SIG-M5 (cell line): ENCODE measurements around the gene PGAM2.

Experiments
- DNase-seq: peaks from one replicate; lab custom pipeline; 2025; lab: John Stamatoyannopoulos, UW

Gene PGAM2

DNA sequence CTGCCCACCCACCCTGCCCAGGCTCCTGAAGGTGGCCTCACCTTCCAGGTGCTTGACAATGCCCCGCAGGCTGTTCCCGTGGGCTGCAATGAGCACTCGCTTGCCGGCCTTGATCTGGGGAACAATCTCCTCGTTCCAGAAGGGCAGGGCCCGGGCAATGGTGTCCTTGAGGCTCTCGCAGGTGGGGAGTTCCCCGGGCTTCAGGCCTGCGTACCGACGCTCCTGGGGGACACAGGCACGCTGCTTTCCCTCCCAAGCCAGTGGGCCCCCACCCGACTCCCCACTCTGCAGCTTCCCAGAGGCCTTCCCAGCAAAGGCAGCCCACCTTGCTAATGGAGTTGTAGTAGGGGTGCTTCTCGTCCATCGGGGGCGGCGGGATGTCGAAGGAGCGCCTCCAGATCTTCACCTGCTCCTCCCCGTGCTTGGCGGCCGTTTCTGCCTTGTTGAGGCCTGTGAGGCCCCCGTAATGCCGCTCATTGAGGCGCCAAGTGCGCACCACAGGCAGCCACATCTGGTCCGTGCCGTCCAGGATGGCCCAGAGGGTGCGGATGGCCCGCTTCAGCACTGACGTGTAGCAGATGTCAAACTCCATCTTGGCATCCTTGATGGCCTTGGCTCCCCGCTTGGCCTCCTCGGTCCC, 456 bp downstream of the PGAM2 start:
- no peak for DNase-seq

DNA sequence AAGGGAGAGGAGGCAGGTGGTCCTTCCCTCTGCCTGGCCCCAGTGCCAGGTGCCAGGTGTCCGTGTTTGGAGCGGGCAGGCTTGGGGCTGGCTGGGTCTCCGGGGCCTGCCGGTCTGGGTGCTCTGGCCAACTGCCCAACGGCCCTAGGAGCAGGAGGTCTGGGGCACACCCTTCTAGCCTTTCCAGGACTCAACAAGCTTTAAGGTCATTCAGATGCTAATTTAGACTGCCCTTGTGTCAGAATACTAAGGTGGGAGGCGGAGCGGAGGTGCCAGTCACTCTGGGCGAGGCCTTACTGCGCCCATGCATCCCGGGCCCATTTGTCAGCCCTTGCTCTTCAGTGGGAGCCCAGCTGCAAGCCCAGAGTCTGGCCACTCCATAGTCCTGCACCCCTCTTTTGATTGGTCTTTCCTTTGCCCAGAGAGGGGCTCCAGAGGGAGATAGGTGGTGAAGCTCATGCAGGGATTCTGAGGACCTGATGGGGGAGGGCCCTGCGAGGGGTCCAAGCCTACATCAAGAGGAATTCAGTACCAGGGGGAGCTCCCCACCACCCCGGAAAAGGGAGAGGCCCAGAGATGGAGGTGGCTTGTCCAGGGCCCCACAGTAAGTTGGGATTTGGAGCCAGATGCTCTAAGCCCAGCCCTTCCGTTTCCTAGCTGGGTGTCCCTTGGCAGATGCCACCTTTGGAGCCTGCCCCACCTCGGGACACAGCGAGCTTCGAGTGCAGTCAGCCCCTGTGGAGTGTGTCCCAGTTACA, 1.3 kb downstream of the PGAM2 start:
- no peak for DNase-seq

DNA sequence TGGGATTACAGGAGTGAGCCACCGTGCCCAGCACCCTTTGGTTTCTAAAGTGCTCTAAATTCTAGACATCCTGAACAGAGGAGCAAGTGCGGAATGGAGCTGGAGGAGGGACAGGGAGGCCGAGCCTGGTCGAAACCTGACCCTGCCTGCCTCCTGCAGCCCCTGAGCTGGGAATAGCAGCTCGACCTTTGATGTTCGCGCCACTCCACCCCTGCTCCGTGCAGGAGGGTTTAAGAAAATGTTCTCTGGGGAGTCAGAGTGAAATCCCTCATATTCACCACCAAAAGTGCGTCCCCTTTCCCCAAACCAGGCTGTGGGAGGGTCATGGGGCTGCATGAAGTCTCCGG, 1.8 kb downstream of the PGAM2 start:
- no peak for DNase-seq

DNA sequence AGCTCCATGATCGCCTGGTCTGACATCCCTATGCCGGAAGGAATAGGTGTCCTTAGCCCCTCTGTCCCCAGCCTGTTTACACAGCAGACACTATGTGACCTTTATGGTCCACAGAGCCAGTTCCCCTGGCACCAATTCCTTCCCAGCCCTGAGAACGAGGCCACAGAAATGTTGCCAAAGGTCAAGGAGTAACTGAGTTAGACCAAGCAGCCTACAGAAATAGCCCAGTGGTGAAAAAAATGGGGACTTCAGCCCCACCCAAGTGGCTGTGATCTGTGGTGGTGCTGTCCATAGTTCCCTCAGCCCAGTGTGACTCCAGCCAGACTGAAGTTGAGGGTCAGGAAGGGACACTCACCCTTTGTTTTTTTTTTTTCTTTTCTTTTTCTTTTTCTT, 2.5 kb downstream of the PGAM2 start:
- DNase-seq = no peak

DNA sequence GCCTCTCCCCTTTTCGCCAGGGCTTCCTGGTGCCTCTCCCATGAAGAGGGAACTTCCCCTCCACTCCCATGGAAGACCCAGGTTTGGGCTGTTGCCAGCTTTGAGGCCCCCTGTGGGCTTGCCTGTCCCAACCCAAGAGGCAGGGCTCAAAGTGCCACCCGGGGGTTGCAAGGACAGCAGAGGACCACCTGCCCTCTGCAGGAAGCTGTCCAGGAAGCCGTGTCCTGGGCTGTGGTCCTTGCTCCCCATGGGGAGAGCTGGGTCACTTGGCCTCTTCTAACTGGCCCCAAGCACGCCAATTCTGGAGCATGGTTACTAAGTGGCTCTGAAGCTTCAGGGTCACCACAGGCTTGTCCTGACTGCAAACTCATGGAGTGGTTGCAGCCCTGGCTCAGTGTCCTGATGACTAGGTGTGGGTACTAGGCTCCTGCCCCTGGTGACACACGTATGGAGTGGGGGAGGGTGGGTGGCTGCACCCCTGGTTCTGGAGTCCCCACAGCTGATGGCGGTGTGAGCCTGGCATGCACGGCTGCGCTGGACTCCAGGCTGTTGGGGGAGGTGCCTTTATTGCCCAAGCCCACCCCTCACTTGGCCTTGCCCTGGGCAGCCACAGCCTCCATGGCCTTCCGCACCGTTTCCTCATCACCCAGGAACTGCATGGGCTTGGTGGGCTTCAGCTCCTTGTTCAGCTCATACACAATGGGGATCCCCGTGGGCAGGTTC, 3.0 kb downstream of the PGAM2 start:
- no peak for DNase-seq

DNA sequence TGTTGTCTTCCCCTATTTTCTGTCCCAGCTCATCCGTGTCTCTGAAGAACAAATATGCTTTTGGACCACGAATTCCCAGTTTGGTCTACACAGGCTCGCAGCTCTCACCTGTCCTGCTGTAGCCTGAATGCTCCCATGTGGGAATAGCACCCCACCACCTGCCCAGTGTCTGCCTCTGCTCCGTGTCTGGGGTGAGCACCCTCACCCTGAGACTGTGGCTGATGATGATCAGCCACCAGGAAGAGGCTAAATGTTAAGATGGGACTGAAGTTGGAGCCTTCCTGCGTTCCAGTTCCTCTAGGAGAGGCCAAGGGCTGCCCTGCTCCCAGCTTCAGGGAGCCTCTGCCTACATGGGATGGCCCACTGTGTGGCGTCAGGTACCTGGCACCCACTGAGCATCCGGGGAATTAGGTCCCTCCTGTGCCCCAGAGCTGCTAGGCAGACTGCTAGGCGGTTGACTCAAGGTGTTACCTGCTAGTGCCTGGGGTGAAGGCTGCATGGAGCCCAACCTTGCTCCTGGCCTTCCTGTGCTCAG, 3.7 kb downstream of the PGAM2 start:
- no peak for DNase-seq

DNA sequence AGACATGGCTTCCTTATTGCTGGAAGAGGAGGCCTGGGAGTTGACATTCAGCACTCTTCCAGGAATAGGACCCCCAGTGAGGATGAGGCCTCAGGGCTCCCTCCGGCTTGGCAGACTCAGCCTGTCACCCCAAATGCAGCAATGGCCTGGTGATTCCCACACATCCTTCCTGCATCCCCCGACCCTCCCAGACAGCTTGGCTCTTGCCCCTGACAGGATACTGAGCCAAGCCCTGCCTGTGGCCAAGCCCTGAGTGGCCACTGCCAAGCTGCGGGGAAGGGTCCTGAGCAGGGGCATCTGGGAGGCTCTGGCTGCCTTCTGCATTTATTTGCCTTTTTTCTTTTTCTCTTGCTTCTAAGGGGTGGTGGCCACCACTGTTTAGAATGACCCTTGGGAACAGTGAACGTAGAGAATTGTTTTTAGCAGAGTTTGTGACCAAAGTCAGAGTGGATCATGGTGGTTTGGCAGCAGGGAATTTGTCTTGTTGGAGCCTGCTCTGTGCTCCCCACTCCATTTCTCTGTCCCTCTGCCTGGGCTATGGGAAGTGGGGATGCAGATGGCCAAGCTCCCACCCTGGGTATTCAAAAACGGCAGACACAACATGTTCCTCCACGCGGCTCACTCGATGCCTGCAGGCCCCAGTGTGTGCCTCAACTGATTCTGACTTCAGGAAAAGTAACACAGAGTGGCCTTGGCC, 4.3 kb downstream of the PGAM2 start:
- no peak for DNase-seq

DNA sequence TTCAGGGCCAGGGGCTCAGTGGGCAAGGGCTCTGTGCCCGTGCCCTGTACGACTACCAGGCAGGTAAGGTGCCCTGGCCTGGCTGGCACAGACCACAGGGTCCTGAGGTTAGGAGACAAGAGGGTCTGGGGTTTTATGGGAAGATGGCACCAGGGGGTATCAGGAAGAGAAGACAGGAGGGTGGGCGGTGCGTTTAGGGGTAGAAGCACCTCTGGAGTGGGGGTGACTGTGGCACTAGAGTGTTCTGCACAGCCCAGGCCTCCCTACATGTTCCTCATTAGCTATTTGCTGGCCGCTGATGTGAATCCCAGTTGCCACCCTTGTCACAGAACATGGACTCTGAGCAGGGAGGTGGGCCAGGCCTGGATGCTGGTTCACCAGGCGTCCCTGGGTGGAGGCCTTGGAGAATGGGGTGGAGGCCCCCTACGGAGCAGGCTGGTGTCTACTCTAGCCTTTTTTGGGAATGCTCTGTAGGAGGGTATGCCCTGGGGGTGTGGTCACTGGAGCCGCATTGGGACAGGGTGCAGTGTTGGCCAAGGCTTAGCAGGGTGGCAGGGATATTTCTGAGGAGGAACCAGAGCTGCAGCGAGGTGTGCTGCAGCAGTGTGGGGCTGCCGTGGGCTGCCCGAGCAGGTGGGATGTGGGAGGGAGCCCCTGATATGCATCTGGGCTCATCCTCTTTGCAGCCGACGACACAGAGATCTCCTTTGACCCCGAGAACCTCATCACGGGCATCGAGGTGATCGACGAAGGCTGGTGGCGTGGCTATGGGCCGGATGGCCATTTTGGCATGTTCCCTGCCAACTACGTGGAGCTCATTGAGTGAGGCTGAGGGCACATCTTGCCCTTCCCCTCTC, 5.0 kb downstream of the PGAM2 start:
- no peak for DNase-seq

DNA sequence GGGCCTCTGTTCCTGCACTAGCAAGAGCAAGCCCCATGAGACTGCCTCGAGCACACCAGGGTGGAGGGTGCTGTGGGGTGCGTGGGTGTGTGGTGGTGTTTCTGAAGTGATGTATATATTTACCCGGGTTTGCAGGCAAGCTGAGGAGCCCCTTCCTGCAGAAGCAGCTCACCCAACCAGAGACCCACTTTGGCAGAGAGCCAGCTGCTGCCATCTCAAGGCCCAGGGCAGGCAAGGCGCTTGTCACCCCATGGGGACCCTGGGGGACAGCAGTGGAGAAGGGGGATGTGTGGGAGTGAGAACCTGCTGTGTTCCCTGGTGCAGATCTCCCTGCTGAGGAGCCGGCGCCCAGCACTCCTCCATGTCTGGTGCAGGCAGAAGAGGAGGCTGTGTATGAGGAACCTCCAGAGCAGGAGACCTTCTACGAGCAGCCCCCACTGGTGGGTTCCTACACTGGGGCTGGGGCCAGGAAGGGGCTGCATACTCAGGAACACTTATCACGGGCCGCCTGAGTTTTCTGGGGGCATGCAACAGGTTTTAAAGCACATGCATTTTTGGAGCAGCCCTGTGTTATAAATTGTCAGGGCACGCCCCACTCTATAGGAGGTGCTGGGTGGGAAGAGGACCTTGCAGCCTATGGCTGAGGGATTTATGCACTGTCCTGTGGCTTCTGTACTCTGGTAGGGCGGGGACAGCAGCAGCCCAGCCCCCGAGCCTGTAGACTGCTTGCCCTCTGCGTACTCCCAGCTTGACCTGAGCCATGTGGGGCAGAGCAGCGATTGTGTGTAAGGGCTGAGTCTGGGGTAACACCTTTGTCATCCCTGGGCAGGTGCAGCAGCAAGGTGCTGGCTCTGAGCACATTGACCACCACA, 5.9 kb downstream of the PGAM2 start:
- no peak for DNase-seq

DNA sequence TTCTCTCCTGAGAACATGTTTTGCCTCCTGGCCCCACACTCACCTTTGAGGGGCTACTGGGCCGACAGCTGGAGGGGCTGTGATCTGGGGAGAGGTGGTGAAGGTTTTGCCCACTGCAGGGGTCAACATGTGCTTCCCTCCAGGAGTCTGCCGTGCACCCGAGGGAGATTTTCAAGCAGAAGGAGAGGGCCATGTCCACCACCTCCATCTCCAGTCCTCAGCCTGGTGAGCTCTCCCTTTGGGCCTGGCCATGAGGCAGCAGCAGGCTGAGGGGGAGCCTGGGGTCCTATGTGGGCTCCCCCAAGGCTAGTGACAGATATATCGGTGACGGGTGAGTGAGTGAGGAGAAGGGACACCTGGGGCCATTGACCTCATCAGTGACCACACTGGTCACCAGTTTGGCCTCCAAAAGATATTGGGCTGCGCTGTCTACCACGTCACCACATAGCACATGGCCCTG, 6.6 kb downstream of the PGAM2 start:
- DNase-seq = no peak

DNA sequence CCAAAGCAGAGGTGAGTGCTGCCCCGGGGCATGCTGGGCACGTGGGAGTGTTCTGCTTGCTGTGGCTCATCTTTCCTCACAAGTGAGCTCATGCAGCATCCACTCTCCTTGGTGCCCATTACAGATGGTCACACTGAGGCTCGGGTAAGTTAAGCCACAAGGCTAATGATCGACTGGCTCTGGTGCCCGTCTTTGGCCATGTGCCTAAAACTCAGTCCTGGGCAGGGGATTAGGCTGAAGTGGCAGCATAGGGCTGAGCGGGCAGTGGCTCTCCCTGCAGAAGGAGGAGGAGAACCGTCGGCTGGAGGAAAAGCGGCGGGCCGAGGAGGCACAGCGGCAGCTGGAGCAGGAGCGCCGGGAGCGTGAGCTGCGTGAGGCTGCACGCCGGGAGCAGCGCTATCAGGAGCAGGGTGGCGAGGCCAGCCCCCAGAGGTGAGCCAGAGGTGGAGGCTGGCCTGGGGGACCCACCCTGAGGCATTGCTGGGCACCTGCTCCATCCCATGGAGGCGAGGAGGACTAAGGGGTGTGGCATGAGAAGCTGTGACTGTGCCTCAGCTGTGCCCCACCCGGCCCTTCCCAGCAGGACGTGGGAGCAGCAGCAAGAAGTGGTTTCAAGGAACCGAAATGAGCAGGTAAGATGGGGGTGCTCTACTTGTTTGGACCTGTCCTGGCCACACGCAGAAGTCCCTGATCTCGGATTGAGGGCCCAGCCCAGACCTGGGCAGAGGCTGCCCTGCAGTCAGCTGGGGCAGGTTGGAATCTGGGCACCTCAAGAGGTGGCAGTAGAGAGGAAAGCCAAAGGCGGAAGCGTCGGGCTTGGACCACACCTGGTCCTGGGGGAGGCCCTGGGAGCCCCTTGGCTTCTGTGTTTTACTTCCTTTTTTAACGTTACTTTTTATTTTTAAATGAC, 7.3 kb downstream of the PGAM2 start:
- DNase-seq = no peak

DNA sequence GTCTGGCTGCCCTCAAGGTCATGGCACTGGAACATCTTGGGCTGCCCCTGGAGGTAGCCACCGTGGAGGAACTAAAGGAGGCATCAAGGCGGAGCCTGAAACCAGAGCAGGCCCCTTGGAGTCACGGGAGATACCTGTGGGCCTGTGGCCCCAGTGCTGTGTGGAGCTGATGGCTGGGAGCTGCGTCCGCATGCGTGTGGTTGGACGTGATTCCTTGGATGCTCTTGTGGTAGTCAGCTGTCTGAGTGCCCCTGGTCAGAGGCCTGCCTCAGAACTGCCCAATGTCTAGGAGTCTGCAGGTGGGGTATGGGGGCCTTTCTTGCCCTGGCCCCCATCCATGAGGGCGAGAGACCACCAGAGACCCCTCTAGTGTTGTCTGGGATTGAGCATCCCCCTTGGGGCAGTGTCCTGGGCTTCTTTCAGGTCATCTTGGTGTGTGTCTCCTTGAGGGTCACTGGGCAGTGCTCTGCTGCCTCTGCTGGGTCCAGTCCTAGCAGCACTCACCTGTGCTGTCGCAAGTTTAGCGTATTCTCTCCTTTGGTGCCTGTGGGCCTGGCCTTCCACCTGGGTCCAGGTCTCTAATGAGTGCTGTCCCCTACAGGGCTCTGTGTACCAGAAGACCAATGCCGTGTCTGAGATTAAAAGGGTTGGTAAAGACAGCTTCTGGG, 8.1 kb downstream of the PGAM2 start:
- no peak for DNase-seq

DNA sequence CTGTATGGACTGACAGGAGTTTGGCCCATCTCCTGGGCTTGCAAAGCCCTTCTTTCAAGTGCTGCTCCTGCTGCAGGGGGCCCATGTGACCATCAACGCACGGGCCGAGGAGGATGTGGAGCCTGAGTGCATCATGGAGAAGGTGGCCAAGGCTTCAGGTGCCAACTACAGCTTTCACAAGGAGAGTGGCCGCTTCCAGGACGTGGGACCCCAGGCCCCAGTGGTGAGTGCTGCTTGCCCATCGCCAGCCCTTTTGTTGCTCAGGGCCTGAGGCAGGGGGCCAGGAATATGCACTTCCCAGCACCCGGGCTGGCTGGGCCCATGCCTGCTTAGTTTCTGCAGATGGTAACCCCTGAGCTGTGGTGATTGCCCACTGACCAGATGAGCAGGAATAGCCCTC, 8.7 kb downstream of the PGAM2 start:
- no peak for DNase-seq

DNA sequence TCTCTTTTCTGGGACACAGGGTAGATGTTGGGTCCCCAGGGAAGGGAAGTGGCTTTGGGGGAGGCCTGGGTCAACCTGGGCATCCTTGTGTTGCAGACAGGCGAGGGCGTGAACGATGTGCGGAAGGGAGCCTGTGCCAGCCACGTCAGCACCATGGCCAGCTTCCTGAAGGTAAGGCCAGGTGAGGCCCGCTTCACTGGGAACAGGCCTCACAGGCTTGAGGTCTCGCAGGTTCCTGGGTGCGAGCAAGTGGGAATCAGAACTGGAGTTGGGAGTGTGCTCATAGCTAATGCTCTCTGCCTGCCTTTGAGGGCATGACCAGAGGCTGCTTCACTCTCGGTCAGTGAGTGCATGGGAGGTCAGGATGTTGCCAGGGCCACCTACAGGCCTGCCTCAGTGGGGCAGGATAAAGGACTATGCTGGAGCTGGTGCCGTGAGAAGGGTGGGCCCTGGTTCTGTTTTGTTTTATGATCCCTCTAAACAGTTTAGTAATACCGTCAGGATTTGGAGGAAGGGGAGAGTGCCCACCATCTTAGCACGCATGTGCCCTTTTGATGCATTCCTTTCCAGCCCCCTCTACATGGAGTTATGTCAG, 12.5 kb downstream of the PGAM2 start:
- no peak for DNase-seq

DNA sequence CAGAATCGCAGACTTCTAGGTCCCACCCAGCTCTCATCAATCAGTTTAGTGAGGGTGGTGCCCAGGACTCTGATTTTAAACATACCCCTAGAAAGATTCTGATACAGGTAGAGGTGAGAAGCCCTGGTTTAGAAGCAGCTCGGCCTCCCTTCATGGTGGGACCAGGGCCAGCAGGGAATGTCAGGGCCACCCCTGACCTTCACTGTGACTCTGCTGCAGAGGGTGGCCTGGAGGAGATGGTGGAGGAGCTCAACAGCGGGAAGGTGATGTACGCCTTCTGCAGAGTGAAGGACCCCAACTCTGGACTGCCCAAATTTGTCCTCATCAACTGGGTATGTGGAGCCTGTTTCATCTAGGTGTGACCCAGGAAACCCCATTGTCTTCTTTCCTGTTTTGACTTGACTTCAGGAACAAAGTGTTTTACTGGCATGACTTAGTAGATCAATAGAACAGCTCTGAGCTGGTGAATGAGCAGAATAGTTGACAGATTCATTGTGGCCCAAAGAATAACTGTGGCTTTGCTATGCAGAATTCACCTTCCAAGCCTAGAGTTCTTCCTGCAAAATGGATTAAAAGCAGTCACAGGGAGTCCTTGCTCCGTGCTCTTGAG, 13.7 kb downstream of the PGAM2 start:
- DNase-seq = no peak

DNA sequence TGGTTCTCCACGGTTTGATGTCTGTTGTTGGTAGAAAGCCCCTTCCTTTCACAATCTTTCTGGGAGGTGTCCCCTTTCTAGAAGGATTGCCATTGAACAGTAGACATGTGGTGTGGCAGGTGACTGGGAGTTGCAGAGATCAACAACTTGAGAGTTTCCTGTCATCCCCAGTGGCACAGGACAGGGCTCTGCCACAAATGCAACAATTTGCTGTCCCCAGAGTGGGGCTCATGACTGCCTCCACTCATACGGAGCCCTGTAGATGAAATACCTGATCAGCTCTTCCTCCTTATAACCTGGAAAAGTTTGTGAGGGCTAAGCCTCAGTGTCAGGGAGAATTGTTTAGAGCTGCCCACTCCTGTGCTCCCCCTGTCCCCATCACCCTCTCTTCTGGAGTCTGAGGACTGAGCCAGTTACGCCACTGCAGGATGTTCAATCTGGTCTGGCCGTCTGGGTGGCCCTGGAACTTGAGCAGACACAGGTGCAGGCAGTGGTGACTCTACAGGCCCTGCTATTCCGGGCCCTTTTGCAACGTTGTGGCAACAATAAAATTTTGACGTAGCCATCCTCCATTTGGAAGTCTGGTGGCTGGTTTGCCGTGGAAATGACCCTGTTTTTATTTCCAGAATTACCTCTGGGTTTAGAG, 14.3 kb downstream of the PGAM2 start:
- no peak for DNase-seq

DNA sequence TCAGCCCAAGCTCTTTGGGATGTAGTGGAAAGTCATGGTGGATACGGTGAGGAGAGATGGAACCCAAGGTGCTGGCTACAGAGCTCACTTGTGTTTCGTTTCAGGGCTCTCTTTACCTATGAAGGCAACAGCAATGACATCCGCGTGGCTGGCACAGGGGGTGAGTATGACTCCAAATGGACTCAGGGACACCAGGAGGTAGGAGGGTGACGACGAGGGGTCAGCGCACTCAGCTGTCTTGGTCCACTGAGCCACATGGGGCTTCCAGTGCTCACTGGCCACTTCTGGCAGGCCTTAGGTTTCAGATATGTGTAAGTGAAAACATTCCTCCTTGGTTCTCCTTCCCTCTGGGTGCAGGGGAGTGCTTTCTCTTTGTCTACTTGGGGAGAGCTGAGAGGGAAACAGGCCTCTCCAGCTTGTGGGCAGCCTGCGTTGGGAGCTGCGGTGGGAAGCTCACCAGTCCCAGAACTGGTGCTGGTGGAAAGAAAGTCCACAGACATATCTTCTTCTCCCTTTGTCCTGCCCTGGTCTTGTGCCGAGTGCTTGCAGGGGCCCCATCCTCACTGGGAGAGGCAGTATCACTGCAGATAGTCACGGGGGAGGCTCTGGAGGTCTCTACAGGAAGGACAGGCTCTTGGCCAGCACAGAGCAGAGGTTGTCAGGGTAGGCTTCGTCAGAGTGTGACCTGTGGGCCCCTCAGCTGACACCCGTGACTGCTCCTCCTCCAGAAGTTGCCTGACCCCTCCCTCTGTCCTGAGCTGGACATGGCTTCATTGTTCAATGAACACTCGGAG, 15.0 kb downstream of the PGAM2 start:
- DNase-seq = no peak
